Mammary epithelial cell (primary cell): Measurements from ENCODE around the gene UBE2E3.

ENCODE experiments used
- CTCF ChIP-seq, 2 donors: IDR thresholded peaks in 1 of 2; conservative IDR thresholded peaks in 1 of 2; 2 replicates each; pipeline ENCODE4 v1.5.1; 2011 to 2012; ENCODE audit warnings: inconsistent platforms in 2 of 2, low read length in 2 of 2, mild to moderate bottlenecking in 2 of 2, control low read depth in 1 of 2, low read depth in 1 of 2; ENCODE audit not compliant: insufficient read depth in 1 of 2; ENCODE audit errors: extremely low read depth in 1 of 2
- EZH2 ChIP-seq: IDR thresholded peaks from 2 replicates; pipeline ENCODE4 v1.6.1; 2012; ENCODE audit warnings: low read length, inconsistent platforms, borderline replicate concordance

GRCh38 chr2:180978903-180979748 lies 1.3 kb upstream of the UBE2E3 start:
- TF ChIP-seq CTCF (conservative IDR thresholded peaks at IDR 0.05 in 1 of 2, IDR thresholded peaks at IDR 0.05 in 1 of 2; ENCODE audit: extremely low read depth in 1 of 2, insufficient read depth in 1 of 2, low read depth in 1 of 2, low read length in 2 of 2) (no peak), EZH2 (no peak)
